Muscle of back (tissue), 10 donors: ENCODE measurements around the gene NOTCH3. TPM values are rescaled to one million over a fixed set of nuclear protein-coding genes. Genes with fewer than 3 reads are reported as not detected.

Experiments
- polyA plus RNA-seq, 10 donors: library from polyadenylated mRNA; unstranded; fragments of 120-200 nt; gene quantifications; one replicate each; pipeline ENCODE4 v1.2.1, GENCODE V29; 2013; ENCODE audit not compliant: insufficient read length in 10 of 10

Gene NOTCH3
- polyA plus RNA-seq, 10 donors: 111 to 189 (median 140) TPM

Other genes with a start within 250 kb of the NOTCH3 start
- 1 to 10 TPM in 2 of 10 donors, under 1 TPM in 8; 0.12 to 6.1 (median 0.32) TPM for gene SLC1A6, start 221.1 kb downstream of the NOTCH3 start, polyA plus RNA-seq
- 1 to 10 TPM in 1 of 10 donors, under 1 TPM in 1, not detected in 8; 0.29 to 4.5 TPM for gene CASP14, start 151.5 kb downstream of the NOTCH3 start, polyA plus RNA-seq
- gene OR1I1, start 118.8 kb downstream of the NOTCH3 start, polyA plus RNA-seq: under 1 TPM in 7 of 10 donors, not detected in 3; 0.04 to 0.08 (median 0.06) TPM
- 10 to 100 TPM; 11.9 to 27.3 (median 15.2) TPM for gene SYDE1, start 93.6 kb downstream of the NOTCH3 start, polyA plus RNA-seq
- gene EPHX3, start 31.5 kb upstream of the NOTCH3 start, polyA plus RNA-seq: 1 to 10 TPM in 2 of 10 donors, under 1 TPM in 8; 0.46 to 3.2 (median 0.62) TPM
- gene BRD4, start 131.5 kb upstream of the NOTCH3 start, polyA plus RNA-seq: 10 to 100 TPM; 31.3 to 48.9 (median 37.9) TPM
- 10 to 100 TPM; 15.7 to 21.8 (median 18.8) TPM for gene AKAP8, start 178.8 kb upstream of the NOTCH3 start, polyA plus RNA-seq
- gene AKAP8L, start 218.0 kb upstream of the NOTCH3 start, polyA plus RNA-seq: 10 to 100 TPM; 48.6 to 77.1 (median 59.7) TPM
- 10 to 100 TPM; 20.2 to 31.0 (median 28.3) TPM for gene WIZ, start 249.0 kb upstream of the NOTCH3 start, polyA plus RNA-seq